Activated CD4-positive, alpha-beta memory T cell treated with anti-CD3 and anti-CD28 coated beads, Interleukin-2, amount 10 ng/mL, durations not matched to agents 7 days and 5 days (primary cell): ENCODE data around the gene ZNF329. TPM values are rescaled to one million over a fixed set of nuclear protein-coding genes. Genes with fewer than 3 reads are reported as not detected.

Experiments used
- CTCF ChIA-PET: fragments of 350-600 bp; sonication (Branson Sonifier 250); formaldehyde crosslinking; loops from one replicate; lab custom pipeline; 2021; ENCODE audit warnings: antibody characterized with exemption, inconsistent platforms; lab: Charles Lee
- POLR2A ChIA-PET: fragments of 350-600 bp; sonication (Branson Sonifier 250); formaldehyde crosslinking; loops from one replicate; lab custom pipeline; 2021; ENCODE audit warnings: antibody characterized with exemption; lab: Charles Lee
- DNase-seq: peaks from one replicate; pipeline ENCODE4 v3.0.0-alpha.2; 2020
- H3K27ac Mint-ChIP-seq: one replicate; pipeline ENCODE4 v1.8.0; 2021; ENCODE audit warnings: mild to moderate bottlenecking, mixed read lengths
- H3K27me3 Mint-ChIP-seq: one replicate; pipeline ENCODE4 v1.8.0; 2021; ENCODE audit warnings: mixed read lengths
- H3K36me3 Mint-ChIP-seq: one replicate; pipeline ENCODE4 v1.8.0; 2021; ENCODE audit warnings: low read depth, mixed read lengths
- H3K4me1 Mint-ChIP-seq: one replicate; pipeline ENCODE4 v1.8.0; 2021; ENCODE audit warnings: mixed read lengths
- H3K4me3 Mint-ChIP-seq: one replicate; pipeline ENCODE4 v1.8.0; 2021; ENCODE audit warnings: mild to moderate bottlenecking, mixed read lengths
- H3K9me3 Mint-ChIP-seq: one replicate; pipeline ENCODE4 v1.8.0; 2021; ENCODE audit warnings: mixed read lengths
- total RNA-seq, 2 experiments: library from RNA; stranded (reverse); gene quantifications; one replicate each; pipeline ENCODE4 v1.2.3, GENCODE V29; 2021

The ZNF329 gene
- total RNA-seq, 2 experiments from 2014 or later, result 4.5 to 4.6 TPM

DNA sequence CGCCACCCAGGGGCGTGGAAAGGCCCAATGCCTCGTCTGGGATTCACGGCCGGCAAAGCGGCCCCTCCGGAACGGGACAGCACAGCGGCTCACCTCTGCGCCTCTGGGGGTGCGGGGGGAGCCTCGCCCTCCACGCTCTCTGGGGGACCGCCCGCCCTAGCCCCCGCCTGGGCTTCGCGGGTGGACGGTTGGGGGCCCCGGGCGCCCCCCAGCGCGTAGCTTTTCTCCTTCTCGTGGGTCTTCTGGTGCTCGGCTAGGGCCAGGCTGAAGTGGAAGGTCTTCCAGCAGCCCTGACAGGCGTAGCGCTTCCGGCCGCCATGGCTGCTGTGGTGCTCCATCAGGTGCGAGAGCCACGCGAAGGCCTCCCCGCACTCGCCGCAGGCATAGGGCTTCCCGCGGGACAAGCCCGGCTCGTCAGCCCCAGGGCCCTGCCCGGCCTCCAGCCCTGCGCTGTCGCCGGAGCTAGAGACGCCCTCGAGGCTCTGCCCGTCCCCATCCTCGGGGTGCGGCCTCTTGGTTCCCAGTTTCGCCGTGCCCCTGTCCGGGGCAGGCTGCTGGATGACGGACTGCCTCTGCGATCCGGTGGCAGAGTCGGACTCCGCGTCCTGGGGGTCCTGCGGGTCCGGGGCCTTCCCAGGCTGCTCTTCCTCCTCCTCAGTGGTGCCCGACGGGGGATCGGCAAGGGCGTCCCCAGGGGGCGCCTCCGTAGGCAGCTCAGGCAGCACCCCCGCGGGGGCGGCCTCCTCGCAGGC lies 65.8 kb downstream of the ZNF329 start:
- CTCF ChIA-PET, result no interaction called here
- Mint-ChIP-seq H3K27ac (no peak overlapping the region), H3K4me3 (no peak overlapping the region), H3K36me3 (peaks cover 19% of the 10 kb centered on the region), H3K9me3 (peaks cover 50% of the 10 kb centered on the region), H3K27me3 (no peaks in the 10 kb centered on the region), H3K4me1 (no peaks in the 10 kb centered on the region)
- POLR2A ChIA-PET, result no interaction called here
- no peak for DNase-seq

DNA sequence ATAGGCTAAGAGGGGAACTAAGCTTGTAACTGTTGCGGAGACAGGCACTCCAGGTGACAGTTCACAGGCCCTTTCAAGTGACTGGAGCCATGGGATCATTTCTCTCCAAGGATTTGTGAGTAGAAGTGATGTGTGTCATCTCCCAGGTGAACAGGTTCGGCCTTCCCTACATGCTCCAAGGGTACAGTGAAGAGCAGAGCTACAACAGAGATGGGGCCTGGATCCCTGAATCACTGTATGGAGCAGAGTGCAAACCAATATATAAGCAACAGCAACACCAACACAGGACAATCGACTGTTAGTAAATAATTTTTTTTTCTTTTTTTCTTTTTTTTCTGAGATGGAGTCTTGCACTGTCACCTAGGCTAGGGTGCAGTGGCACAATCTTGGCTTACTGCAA lies 67.6 kb downstream of the ZNF329 start:
- H3K36me3 Mint-ChIP-seq, result peaks cover 15% of the 10 kb centered on the region
- H3K27ac Mint-ChIP-seq, result no peak overlapping the region
- DNase-seq, result no peak
- H3K4me3 Mint-ChIP-seq, result no peak overlapping the region
- ChIA-PET CTCF (no interaction called here), POLR2A (no interaction called here)
- H3K27me3 Mint-ChIP-seq, result no peaks in the 10 kb centered on the region
- no peaks in the 10 kb centered on the region for H3K4me1 Mint-ChIP-seq
- H3K9me3 Mint-ChIP-seq, result peaks cover 48% of the 10 kb centered on the region

- no peaks in the 10 kb centered on the region for H3K4me1 Mint-ChIP-seq
- peaks cover 13% of the 10 kb centered on the region for H3K36me3 Mint-ChIP-seq
- ChIA-PET CTCF (interaction anchor here (0.6 kb wide), 1 partner anchor 130 kb away, joined by 4 read pairs; no protein-coding TSS in a partner anchor), POLR2A (no interaction called here)
- no peak overlapping the region for H3K4me3 Mint-ChIP-seq
- peaks cover 45% of the 10 kb centered on the region for H3K9me3 Mint-ChIP-seq
- H3K27ac Mint-ChIP-seq, result no peak overlapping the region
- no peaks in the 10 kb centered on the region for H3K27me3 Mint-ChIP-seq
- DNase-seq, result no peak
These were observed 70.8 kb downstream of the ZNF329 start for GRCh38 chr19:58079792-58080191.

Other genes starting within 250 kb of the ZNF329 start
- gene ZNF417, start 234.2 kb downstream of the ZNF329 start, total RNA-seq, result 10 to 100 TPM; 16.7 to 20.1 TPM
- gene ZNF418, start 215.4 kb downstream of the ZNF329 start, total RNA-seq, result 1 to 10 TPM; 3.0 to 3.7 TPM
- 1 to 10 TPM; 5.8 to 6.1 TPM for gene ZNF256, start 203.1 kb downstream of the ZNF329 start, total RNA-seq
- under 1 TPM in 1 of 2 experiments, not detected in 1; 0.40 TPM for gene C19orf18, start 176.3 kb downstream of the ZNF329 start, total RNA-seq
- 1 to 10 TPM; 9.6 to 9.7 TPM for gene ZNF606, start 148.0 kb downstream of the ZNF329 start, total RNA-seq
- not detected for gene ZSCAN1, start 116.8 kb downstream of the ZNF329 start, total RNA-seq
- gene ZNF135, start 91.5 kb downstream of the ZNF329 start, total RNA-seq, result not detected
- gene ZSCAN18, start 52.6 kb downstream of the ZNF329 start, total RNA-seq, result 10 to 100 TPM in 1 of 2 experiments, 1 to 10 TPM in 1; 9.8 to 11.6 TPM
- gene ZNF274, start 32.3 kb upstream of the ZNF329 start, total RNA-seq, result 10 to 100 TPM; 27.0 to 29.2 TPM
- gene ZNF544, start 78.1 kb upstream of the ZNF329 start, total RNA-seq, result 10 to 100 TPM; 47.5 to 50.0 TPM
- 1 to 10 TPM; 4.5 TPM for gene ZNF8, start 128.2 kb upstream of the ZNF329 start, total RNA-seq
- gene ERVK3-1, start 154.6 kb upstream of the ZNF329 start, total RNA-seq, result 10 to 100 TPM; 53.8 to 60.1 TPM
- gene ZSCAN22, start 176.2 kb upstream of the ZNF329 start, total RNA-seq, result 1 to 10 TPM; 5.4 to 5.7 TPM
- 1 to 10 TPM; 8.5 to 9.9 TPM for gene A1BG, start 202.7 kb upstream of the ZNF329 start, total RNA-seq
- 1 to 10 TPM; 1.1 to 1.2 TPM for gene ZNF497, start 212.0 kb upstream of the ZNF329 start, total RNA-seq
- 1 to 10 TPM; 1.7 TPM for gene ZNF837, start 230.2 kb upstream of the ZNF329 start, total RNA-seq
- 100 to 1,000 TPM; 785 to 801 TPM for gene RPS5, start 236.5 kb upstream of the ZNF329 start, total RNA-seq
- under 1 TPM in 1 of 2 experiments, not detected in 1; 0.45 TPM for gene RNF225, start 244.9 kb upstream of the ZNF329 start, total RNA-seq